SK-N-SH (cell line): ENCODE results near the gene FAM234A.

ENCODE experiments used
- CTCF ChIP-seq: fragments of 200-600 bp; sonication (generic); IDR thresholded peaks from 2 replicates; pipeline ENCODE4 v1.6.1; 2017; ENCODE audit warnings: antibody characterized with exemption, mild to moderate bottlenecking, moderate library complexity
- EZH2phosphoT487 ChIP-seq: fragments of 200-600 bp; sonication (generic); IDR thresholded peaks from 2 replicates; pipeline ENCODE4 v1.6.1; 2017; ENCODE audit warnings: low read depth, mixed run types, mild to moderate bottlenecking, antibody characterized with exemption, moderate library complexity, borderline replicate concordance
- JUND ChIP-seq: IDR thresholded peaks from 2 replicates; pipeline ENCODE4 v1.4.0; 2012
- RXRA ChIP-seq: IDR thresholded peaks from 2 replicates; pipeline ENCODE4 v1.4.0; 2012; ENCODE audit warnings: low read depth, mild to moderate bottlenecking, borderline replicate concordance
- TAF1 ChIP-seq: IDR thresholded peaks from 2 replicates; pipeline ENCODE4 v1.6.1; 2012; ENCODE audit warnings: low read depth, mild to moderate bottlenecking, low read length, moderate library complexity, borderline replicate concordance

- TF ChIP-seq TAF1 (no peak), RXRA (no peak), EZH2phosphoT487 (no peak), JUND (no peak), CTCF (no peak)
Observed at GRCh38 chr16:259814-260253, 25.2 kb downstream of the FAM234A start.
